ENCODE results near the gene MC1R. TPM values are rescaled to one million over a fixed set of nuclear protein-coding genes. Genes with fewer than 3 reads are reported as not detected.

MC1R gene
- total RNA-seq, 2 experiments from 2014 or later: 0.85 to 1.3 TPM

DNA sequence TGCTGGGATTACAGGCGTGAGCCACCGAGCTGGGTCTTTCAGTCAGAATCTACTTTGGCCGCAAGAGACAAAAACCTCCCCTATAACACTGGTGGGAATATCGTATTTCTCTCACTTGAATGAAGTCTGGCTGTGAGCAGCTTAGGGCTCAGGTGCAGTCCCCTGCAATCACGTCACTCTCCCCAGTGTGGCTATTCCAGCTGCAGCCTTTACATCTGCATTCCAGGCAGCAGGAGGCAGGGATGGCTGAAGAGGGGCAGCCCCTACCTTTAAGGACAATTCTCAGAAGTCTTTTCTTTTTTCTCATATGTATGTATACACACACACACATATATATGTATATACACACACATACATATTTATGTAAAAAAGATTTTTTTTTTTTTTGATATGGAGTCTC, 32.8 kb downstream of the MC1R start:
- no peak overlapping the region for H3K4me3 Mint-ChIP-seq
- ChIA-PET CTCF (no interaction called here), POLR2A (interaction anchor here (1.1 kb wide), 1 partner anchor 21 kb away, joined by 3 read pairs; no protein-coding TSS in a partner anchor)
- peaks cover 6% of the 10 kb centered on the region for H3K27me3 Mint-ChIP-seq
- H3K9me3 Mint-ChIP-seq: no peaks in the 10 kb centered on the region
- peaks cover 2% of the 10 kb centered on the region for H3K36me3 Mint-ChIP-seq
- no peak overlapping the region for H3K27ac Mint-ChIP-seq
- DNase-seq: no peak
- H3K4me1 Mint-ChIP-seq (ENCODE audit: low read depth): peaks cover 10% of the 10 kb centered on the region
- intact Hi-C loops (cut with micrococcal nuclease): no loop called here

DNA sequence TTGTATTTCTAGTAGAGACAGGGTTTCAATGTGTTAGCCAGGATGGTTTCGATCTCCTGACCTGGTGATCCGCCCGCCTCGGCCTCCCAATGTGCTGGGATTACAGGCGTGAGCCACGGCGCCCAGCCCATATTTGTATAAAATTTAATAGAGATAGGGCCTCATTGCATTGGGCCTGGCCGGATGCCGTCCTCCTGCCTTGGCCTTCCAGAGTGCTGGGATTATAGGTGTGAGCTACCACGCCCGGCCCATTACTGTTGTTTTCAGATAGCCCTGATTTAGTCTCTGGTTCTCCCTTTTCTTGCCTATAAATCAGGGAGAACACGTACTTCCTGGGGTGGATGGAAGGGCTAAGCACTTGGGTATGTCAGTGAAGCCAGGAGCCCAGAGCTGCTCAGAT, 33.4 kb downstream of the MC1R start:
- intact Hi-C loops (cut with micrococcal nuclease): no loop called here
- peaks cover 5% of the 10 kb centered on the region for H3K27me3 Mint-ChIP-seq
- CTCF ChIA-PET: no interaction called here
- POLR2A ChIA-PET: interaction anchor here (0.6 to 1.1 kb wide), 2 partner anchors 21 to 116 kb away, joined by 3 read pairs; no protein-coding TSS in a partner anchor
- no peak overlapping the region for H3K27ac Mint-ChIP-seq
- H3K9me3 Mint-ChIP-seq: no peaks in the 10 kb centered on the region
- no peak for DNase-seq
- no peak overlapping the region for H3K4me3 Mint-ChIP-seq
- H3K4me1 Mint-ChIP-seq (ENCODE audit: low read depth): peaks cover 10% of the 10 kb centered on the region
- H3K36me3 Mint-ChIP-seq: peaks cover 2% of the 10 kb centered on the region

DNA sequence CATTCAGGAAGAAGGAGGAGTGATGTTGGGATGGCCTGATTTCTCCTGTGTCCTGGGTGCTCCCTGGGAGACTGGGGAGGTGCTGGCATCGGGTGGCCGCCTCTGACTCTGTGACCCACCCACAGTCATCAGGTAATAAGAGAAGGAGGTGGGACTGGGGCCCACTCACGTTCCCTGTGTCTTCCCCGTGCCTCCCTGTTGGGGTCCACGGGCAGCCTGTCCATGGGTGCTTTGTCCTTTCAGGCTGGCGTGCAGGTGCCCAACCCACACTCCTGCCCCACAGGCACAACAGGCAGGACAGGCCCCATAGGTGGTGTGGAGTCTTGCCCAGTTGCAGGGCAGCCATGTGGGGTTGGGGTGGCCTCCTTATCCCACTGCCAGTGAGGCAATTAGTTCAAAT, 33.9 kb downstream of the MC1R start:
- Mint-ChIP-seq H3K36me3 (peaks cover 3% of the 10 kb centered on the region), H3K27me3 (peaks cover under 1% of the 10 kb centered on the region), H3K4me1 (ENCODE audit: low read depth) (peaks cover 9% of the 10 kb centered on the region), H3K4me3 (no peak overlapping the region), H3K9me3 (no peaks in the 10 kb centered on the region), H3K27ac (no peak overlapping the region)
- ChIA-PET POLR2A (no interaction called here), CTCF (no interaction called here)
- DNase-seq: no peak
- intact Hi-C loops (cut with micrococcal nuclease): no loop called here

DNA sequence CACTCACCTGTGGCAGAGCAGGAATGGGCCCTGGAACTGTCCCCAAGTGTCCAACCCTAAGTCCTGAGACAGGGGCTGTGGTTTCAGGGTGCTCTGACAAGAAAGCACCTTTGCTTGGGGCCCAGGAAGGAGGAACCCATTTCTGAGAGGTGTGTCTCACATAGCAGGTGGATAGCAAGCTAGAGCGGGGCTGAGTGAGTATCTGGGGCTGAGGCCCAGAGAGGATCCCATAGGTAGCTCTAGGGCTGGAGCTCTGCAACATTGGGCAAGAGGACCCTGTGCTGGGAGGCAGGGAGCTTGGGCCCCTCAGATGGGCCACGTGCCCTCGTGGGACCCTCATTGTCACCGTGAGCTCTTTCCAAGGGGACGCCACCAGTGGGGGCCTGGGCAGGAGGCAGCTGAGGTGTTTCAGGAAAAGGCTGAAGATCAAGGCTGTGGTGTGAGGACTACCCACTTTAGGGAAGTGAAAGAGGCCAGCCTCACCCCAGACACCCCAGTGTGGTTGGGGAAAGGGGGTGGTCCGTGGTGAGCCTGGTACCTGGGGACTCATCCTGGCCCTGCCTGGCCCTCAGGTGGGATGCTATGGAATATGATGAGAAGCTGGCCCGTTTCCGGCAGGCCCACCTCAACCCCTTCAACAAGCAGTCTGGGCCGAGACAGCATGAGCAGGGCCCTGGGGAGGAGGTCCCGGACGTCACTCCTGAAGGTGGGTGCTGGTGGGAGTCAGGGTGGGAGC, 35.2 kb downstream of the MC1R start:
- Mint-ChIP-seq H3K4me1 (ENCODE audit: low read depth) (peaks cover 8% of the 10 kb centered on the region), H3K9me3 (no peaks in the 10 kb centered on the region), H3K4me3 (no peak overlapping the region), H3K36me3 (peaks cover 10% of the 10 kb centered on the region), H3K27me3 (no peaks in the 10 kb centered on the region), H3K27ac (no peak overlapping the region)
- intact Hi-C loops (cut with micrococcal nuclease): no loop called here
- DNase-seq: no peak
- ChIA-PET POLR2A (no interaction called here), CTCF (no interaction called here)

DNA sequence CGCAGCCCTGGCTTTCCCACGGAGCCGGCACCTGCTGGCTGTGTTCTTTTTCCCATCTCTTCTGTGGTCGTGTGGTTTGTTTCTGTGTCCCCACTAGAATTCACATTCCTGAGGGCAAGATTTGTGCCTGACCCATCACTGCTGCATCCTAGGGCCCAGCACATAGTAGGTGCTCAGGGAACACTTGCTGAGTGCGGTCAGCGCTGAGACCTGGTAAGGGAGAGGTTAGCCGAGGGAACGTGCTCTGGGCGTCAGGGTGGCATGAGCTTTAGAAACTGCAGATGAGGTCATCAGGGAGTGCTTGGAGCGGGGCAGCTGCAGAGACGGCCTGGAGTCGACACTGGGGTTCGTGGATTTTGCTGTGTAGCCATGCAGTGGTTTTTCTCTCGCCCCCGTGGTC, 35.8 kb downstream of the MC1R start:
- POLR2A ChIA-PET: no interaction called here
- Mint-ChIP-seq H3K36me3 (peaks cover 13% of the 10 kb centered on the region), H3K4me3 (no peak overlapping the region), H3K9me3 (no peaks in the 10 kb centered on the region), H3K27ac (no peak overlapping the region), H3K4me1 (ENCODE audit: low read depth) (peaks cover 8% of the 10 kb centered on the region), H3K27me3 (no peaks in the 10 kb centered on the region)
- CTCF ChIA-PET: no interaction called here
- DNase-seq: no peak
- intact Hi-C loops (cut with micrococcal nuclease): no loop called here

DNA sequence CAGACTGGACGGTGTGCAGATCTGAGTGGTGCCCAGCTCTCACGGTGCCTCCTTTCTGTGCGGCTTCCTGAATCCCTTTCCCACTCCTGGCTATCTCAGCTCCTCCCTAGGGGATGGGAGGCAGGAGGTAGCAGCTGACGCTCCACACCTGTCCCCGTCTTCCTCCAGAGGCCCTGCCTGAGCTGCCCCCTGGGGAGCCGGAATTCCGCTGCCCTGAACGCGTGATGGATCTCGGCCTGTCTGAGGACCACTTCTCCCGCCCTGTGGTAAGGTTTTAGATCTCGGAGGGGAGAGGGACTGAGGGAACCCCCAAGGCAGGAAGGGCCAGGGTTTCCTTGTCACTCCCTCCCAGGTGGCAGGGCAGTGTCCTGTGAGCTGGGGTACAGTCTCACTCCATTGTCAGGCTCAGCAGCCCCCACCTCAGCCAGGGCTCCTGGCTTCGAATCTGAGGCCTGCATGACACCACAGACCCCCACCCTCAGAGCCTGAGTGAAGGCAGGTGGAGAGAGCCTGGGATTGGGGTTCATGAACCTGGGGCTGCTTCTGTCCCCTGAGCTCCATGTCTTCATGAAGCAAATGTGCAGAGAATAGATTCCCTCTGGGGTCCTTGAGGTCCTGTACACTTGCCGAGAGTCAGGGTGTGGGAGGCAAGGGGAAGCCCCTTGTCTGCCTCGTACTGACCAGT, 36.5 kb downstream of the MC1R start:
- CTCF ChIA-PET: no interaction called here
- Mint-ChIP-seq H3K4me1 (ENCODE audit: low read depth) (peaks cover 3% of the 10 kb centered on the region), H3K27ac (no peak overlapping the region), H3K36me3 (peaks cover 13% of the 10 kb centered on the region), H3K27me3 (no peaks in the 10 kb centered on the region), H3K4me3 (no peak overlapping the region), H3K9me3 (no peaks in the 10 kb centered on the region)
- POLR2A ChIA-PET: no interaction called here
- no peak for DNase-seq
- intact Hi-C loops (cut with micrococcal nuclease): no loop called here

GRCh38 chr16:89956505-89957215, 38.0 kb downstream of the MC1R start:
- POLR2A ChIA-PET: no interaction called here
- H3K9me3 Mint-ChIP-seq: no peaks in the 10 kb centered on the region
- H3K4me3 Mint-ChIP-seq: no peak overlapping the region
- no peaks in the 10 kb centered on the region for H3K27me3 Mint-ChIP-seq
- H3K4me1 Mint-ChIP-seq (ENCODE audit: low read depth): no peaks in the 10 kb centered on the region
- CTCF ChIA-PET: no interaction called here
- no peak overlapping the region for H3K27ac Mint-ChIP-seq
- DNase-seq: no peak
- intact Hi-C loops (cut with micrococcal nuclease): no loop called here
- H3K36me3 Mint-ChIP-seq: peaks cover 13% of the 10 kb centered on the region

GRCh38 chr16:89957216-89957785, 38.6 kb downstream of the MC1R start:
- no peak for DNase-seq
- H3K4me3 Mint-ChIP-seq: no peak overlapping the region
- intact Hi-C loops (cut with micrococcal nuclease): no loop called here
- H3K9me3 Mint-ChIP-seq: no peaks in the 10 kb centered on the region
- peaks cover 13% of the 10 kb centered on the region for H3K36me3 Mint-ChIP-seq
- no peak overlapping the region for H3K27ac Mint-ChIP-seq
- no peaks in the 10 kb centered on the region for H3K27me3 Mint-ChIP-seq
- CTCF ChIA-PET: no interaction called here
- H3K4me1 Mint-ChIP-seq (ENCODE audit: low read depth): no peaks in the 10 kb centered on the region
- POLR2A ChIA-PET: interaction anchor here (1.3 kb wide), 1 partner anchor 12 kb away, joined by 3 read pairs; no protein-coding TSS in a partner anchor

- Mint-ChIP-seq H3K27me3 (no peaks in the 10 kb centered on the region), H3K36me3 (peaks cover 13% of the 10 kb centered on the region), H3K4me1 (ENCODE audit: low read depth) (no peaks in the 10 kb centered on the region), H3K9me3 (no peaks in the 10 kb centered on the region), H3K4me3 (no peak overlapping the region), H3K27ac (no peak overlapping the region)
- ChIA-PET CTCF (no interaction called here), POLR2A (interaction anchor here (1.3 kb wide), 1 partner anchor 12 kb away, joined by 3 read pairs; no protein-coding TSS in a partner anchor)
- no peak for DNase-seq
- intact Hi-C loops (cut with micrococcal nuclease): no loop called here
Measured at GRCh38 chr16:89958068-89958467, 39.4 kb downstream of the MC1R start.

- CTCF ChIA-PET: no interaction called here
- DNase-seq: no peak
- no peaks in the 10 kb centered on the region for H3K9me3 Mint-ChIP-seq
- H3K4me3 Mint-ChIP-seq: no peak overlapping the region
- no peak overlapping the region for H3K27ac Mint-ChIP-seq
- H3K4me1 Mint-ChIP-seq (ENCODE audit: low read depth): no peaks in the 10 kb centered on the region
- POLR2A ChIA-PET: interaction anchor here (1.3 kb wide), 1 partner anchor 11 kb away, joined by 3 read pairs; no protein-coding TSS in a partner anchor
- peaks cover 13% of the 10 kb centered on the region for H3K36me3 Mint-ChIP-seq
- no peaks in the 10 kb centered on the region for H3K27me3 Mint-ChIP-seq
- intact Hi-C loops (cut with micrococcal nuclease): no loop called here
Measured at GRCh38 chr16:89958596-89958995, 39.9 kb downstream of the MC1R start.

DNA sequence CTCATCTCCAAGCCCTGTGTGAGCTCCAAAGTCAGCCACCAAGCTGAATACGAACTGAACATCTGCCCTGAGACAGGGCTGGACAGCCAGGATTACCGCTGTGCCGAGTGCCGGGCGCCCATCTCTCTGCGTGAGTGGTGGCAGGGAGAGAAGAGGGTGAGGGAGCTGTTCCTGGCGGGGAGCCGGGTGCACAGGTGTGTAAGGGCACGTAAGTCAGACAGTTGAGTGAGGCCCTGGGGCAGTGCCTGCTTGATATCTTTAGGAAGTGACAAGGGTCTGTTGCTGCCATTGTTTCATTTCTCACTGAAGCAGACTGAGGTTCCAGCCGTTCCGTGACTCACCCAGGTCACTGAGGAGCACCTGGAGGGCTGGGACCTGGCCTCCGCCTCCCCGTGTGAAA, 42.3 kb downstream of the MC1R start:
- CTCF ChIA-PET: no interaction called here
- H3K27me3 Mint-ChIP-seq: no peaks in the 10 kb centered on the region
- POLR2A ChIA-PET: no interaction called here
- H3K4me1 Mint-ChIP-seq (ENCODE audit: low read depth): no peaks in the 10 kb centered on the region
- H3K9me3 Mint-ChIP-seq: no peaks in the 10 kb centered on the region
- no peak overlapping the region for H3K27ac Mint-ChIP-seq
- DNase-seq: no peak
- intact Hi-C loops (cut with micrococcal nuclease): no loop called here
- H3K4me3 Mint-ChIP-seq: no peak overlapping the region
- H3K36me3 Mint-ChIP-seq: peaks cover 11% of the 10 kb centered on the region

DNA sequence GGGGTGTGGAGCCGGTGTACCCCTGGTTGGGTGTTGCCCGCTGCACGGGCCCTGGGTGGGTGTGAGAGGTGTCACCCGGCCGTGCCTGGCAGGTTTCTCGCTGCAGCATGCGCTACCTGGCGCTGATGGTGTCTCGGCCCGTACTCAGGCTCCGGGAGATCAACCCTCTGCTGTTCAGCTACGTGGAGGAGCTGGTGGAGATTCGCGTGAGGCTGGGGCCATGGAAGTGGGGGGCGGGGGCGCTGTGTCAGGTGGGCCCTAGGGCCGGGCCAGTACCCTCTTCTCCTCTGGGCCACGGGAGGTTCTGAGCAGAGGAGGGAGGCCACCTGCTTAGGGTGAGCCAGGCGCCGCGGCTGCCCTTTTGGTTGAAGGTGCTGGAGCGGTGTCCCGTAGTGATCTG, 43.3 kb downstream of the MC1R start:
- H3K4me3 Mint-ChIP-seq: no peak overlapping the region
- H3K27ac Mint-ChIP-seq: no peak overlapping the region
- POLR2A ChIA-PET: no interaction called here
- DNase-seq: no peak
- intact Hi-C loops (cut with micrococcal nuclease): no loop called here
- peaks cover 11% of the 10 kb centered on the region for H3K36me3 Mint-ChIP-seq
- no peaks in the 10 kb centered on the region for H3K27me3 Mint-ChIP-seq
- H3K9me3 Mint-ChIP-seq: no peaks in the 10 kb centered on the region
- H3K4me1 Mint-ChIP-seq (ENCODE audit: low read depth): no peaks in the 10 kb centered on the region
- CTCF ChIA-PET: interaction anchor here (0.6 kb wide), 1 partner anchor 14 kb away, joined by 3 read pairs; no protein-coding TSS in a partner anchor

Data from activated CD4-positive, alpha-beta memory T cell treated with anti-CD3 and anti-CD28 coated beads for 36 hours (primary cell).